ACHN (cell line): ENCODE measurements around the gene TRIM47.

Experiments
- DNase-seq: peaks from one replicate; pipeline ENCODE4 v3.0.0-alpha.2; 2015
- in situ Hi-C: cut with HindIII; loops from 2 replicates; pipeline ENCODE4 v1.10.0; 2017; ENCODE audit warnings: low sequenced_read_pairs, low pct_ligation_motif_present, low pct_unique_long_range_greater_than_20kb

Gene TRIM47, protein sequence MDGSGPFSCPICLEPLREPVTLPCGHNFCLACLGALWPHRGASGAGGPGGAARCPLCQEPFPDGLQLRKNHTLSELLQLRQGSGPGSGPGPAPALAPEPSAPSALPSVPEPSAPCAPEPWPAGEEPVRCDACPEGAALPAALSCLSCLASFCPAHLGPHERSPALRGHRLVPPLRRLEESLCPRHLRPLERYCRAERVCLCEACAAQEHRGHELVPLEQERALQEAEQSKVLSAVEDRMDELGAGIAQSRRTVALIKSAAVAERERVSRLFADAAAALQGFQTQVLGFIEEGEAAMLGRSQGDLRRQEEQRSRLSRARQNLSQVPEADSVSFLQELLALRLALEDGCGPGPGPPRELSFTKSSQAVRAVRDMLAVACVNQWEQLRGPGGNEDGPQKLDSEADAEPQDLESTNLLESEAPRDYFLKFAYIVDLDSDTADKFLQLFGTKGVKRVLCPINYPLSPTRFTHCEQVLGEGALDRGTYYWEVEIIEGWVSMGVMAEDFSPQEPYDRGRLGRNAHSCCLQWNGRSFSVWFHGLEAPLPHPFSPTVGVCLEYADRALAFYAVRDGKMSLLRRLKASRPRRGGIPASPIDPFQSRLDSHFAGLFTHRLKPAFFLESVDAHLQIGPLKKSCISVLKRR

DNA sequence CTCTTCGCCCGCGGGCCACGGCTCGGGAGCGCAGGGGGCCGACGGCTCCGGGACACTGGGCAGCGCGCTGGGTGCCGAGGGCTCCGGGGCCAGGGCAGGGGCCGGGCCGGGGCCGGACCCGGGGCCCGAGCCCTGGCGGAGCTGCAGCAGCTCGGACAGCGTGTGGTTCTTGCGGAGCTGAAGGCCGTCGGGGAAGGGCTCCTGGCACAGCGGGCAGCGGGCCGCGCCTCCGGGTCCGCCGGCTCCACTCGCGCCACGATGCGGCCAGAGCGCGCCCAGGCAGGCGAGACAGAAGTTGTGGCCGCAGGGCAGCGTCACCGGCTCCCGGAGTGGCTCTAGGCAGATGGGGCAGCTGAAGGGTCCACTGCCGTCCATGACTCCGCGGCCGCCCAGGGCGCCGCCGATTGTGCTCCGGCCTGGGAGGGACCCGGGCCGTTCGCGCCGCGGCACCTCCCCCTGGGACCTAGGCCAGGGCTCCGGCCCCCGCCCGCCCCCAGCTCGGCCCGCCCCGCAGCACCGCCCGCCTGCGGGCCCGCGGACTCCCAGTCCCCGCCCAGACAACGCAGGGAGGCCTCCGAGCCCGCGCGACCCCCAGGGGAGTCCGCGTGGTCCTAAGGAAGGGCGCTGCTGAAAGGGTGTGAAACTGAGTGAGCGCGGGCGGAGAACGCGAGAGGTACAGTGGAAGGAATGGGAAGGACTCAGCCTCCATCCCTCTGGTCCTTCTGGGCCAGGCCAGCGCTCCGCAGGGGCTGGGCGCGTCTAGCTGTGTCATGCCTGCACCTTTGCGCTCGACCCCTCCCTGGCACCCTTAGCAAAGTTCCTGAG, at the start of gene TRIM47:
TRIM47 (minus strand) TSS at position 408 of the 825 bp plus-strand sequence; CDS start at position 375, 33 bp downstream.
- peak; percentile 69 for DNase-seq
- in situ Hi-C loops: no loop called here

DNA sequence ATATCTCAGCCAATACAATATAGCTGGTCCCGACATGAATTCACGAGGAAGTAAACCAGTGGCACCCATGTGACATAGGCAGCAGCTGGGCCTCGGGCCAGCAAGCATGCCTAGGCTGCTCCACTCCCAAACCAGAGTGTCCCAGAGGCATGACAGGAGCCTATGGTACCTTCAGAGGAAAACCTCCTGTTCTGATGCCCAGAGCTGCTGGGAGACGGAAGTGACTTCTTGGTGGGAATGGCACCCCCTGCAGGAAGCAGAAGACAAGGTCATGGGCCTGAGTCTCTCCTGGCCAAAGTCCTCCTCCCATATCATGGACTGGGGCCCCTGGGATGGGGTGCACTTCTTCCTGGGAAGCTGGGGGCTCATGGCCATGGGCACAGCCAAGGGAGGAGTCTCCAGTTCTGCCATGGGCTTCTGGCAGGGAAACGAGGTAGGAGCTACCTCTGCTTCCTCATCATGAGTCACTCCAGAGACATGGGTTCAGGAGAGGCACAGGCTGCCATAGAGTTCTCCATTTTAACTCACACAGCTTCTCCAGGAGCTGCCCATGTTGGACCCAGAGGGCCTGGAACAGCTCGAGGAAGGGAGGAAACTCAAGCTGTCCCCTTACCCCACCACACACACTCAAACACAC, 49.0 kb upstream of the TRIM47 start:
- peak; percentile 19 for DNase-seq

DNA sequence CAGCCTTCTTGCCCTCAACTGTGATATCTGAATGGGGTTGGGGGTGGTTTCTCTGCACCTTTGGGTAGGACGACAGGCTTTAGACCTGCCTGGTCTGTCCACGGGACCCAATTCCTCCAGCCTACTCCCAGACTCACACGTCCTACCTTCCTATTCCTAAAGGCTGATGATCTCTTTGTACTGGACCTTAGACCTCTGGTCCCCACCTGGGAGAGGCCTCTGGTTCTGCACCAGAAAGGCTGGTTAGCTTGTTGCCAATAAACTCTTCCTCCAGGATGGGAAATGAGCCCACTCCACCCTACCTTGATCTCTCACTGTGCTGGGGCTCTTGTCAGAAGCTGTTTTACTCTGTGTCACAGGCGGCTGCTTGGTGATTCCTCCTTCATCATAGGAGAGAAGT, 48.1 kb upstream of the TRIM47 start:
- DNase-seq: no peak
- in situ Hi-C loops: no loop called here

More for the DNA sequence above, 49.0 kb upstream of the TRIM47 start:
- in situ Hi-C loops: no loop called here

DNA sequence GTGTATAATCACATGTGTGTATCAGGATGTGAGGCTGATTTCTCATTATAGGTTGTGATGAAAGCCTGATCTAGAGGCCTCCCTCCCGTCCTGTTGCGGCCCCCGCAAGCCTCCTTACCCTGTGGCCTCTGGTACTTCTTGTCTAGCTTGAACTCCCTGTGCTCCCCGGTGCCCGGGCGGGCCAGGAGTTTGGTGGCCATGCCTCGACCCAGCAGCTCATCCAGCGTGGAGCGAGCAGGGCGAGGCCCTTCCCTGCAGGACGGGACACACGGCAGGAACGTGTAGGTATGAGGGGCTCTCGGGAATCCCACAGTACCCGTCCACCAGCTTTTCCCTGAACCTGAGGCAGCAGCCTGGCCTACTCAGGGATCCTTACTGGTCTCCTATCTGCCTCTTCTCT, 47.5 kb upstream of the TRIM47 start:
- in situ Hi-C loops: no loop called here
- no peak for DNase-seq

DNA sequence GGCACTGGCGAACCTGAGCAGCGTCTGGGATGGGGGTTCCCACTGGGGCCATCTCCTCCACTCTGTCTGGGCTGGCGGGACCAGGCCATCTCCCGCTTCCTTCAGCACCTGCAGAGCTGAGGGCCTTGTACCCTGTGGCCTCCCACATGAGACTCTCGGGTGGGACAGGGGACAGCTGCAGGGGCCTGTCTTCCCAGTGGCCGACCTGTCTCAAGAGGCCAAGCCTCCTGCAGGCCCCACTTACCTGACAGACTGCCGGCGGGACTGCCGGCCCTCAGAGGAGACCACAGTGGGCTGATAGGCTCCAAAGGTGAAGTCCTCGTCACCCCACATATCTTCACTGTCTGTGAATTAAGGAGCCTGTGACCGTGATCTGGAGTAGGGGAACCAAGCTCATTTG, 46.7 kb upstream of the TRIM47 start:
- in situ Hi-C loops: no loop called here
- no peak for DNase-seq

DNA sequence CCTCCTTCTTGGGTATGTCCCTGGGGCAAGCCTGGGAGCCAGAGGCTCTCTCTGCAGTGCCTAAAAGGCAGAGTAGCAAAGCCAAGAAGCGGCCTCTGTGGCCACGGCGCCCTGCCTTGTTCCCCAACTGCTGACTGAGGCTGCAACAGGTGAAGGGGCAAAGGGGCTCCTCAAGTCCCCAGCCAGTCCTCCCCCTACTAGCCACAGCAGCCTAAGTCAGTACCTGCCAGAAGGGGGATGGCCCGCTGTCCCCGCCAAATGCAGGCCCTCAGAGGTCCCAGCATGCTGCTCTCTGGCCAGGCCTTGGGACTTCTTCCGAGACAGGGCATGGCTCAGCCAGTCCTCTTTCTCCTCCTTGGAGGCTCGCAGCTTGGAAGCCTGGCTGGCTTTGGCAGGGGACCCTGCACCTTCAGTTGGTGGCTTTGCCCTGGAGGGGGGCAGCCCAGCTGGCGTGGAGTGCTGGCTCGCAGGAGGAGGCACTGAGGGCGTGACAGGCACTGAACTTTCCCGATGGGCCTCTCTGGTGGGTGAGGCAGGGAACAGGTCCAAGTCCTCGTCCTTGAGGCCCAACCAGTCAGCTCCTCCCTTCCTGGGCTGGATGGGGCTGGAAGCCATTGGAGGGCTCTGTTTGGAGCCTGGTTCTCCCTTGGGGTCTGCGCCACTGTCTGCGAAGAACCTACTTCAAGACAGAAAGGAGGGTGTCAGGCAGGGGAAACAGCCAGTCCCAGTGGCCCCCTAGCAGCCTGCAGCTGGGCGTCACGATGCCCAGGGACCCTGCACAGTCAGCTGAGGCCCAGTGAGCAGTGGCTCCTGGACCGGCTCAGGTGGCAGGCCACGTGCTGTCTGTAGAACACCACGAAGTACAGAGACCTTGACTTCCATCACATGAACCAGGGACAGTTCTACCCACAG, 44.8 kb upstream of the TRIM47 start:
- in situ Hi-C loops: no loop called here

DNA sequence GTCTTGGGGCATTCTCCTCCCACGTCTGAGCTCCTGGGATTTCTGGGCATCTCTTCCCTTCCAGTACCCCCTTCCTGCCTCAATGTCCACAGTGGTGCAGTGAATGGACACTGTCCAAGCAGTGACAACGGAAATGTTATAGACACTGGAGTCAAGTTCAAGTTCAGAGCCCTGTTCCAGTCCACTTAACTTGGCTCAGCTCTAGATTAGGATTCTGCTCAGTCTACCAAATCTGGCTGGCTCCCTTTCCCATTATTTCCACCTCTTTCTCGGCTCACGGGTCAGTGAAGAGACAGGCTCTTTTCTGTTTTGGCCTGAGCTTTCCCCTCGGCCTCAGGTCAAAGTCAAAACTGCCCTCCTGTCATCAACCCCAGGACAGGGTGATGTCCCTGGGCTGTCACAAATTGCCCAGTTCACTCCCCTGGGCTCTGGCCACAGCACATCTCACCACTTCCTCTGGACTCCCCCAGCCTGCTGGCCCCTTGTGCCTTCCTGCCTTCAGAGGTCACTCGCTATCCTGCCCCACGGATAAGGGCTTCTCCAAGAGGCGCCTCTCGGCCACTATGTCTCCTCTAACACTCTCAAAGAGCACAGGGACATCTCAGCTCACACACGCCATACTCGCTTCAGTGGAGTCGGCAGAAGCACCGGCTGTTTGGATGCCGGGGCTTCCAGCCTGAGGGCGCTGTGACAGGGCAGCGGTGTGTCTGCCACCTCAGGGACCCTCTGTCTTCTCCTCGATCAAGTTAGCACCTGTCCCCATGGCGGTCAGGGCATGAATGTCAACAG, 44.0 kb upstream of the TRIM47 start:
- no peak for DNase-seq

More for the DNA sequence above, 44.8 kb upstream of the TRIM47 start:
- no peak for DNase-seq

DNA sequence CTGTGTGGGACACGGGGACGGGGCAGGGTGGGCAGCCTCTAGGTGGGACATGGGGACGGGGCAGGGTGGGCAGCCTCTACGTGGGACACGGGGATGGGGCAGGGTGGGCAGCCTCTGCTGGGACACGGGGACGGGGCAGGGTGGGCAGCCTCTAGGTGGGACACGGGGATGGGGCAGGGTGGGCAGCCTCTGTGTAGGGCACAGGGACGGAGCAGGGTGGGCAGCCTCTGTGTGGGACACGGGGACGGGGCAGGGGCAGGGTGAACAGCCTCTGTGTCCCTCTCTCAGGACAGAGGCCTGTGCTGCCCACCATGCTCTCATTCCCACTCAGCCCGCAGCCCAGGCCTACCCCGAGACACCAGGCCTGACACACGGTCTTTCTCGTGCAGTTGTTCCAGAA, 43.2 kb upstream of the TRIM47 start:
- DNase-seq: no peak
- in situ Hi-C loops: no loop called here

More for the DNA sequence above, 44.0 kb upstream of the TRIM47 start:
- in situ Hi-C loops: no loop called here

DNA sequence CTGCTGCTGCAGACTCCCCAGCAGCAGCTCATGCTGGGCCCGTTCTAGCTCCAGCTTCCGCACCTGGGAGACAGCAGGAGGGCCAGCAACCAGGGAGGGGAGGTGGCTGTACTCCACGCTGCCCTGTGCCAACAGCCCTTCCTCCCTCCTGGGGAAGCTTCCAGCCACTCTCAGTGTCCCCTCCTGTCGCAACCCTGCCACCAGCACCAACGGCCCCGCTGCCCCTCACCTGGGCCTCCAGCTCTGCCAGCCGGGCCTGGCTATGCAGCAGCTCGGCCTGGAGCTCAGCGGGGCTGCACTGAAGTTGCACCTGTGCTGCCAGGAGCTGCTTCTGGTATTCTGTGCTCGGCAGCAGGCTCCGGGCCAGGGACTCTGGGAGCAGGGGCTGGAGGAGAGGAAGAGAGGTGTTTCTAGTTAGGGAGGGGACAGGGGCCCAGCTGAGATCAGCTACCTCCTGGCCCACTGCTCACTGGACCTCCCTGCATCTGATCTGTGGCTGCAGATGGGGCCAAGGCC, 41.7 kb upstream of the TRIM47 start:
- no peak for DNase-seq
- in situ Hi-C loops: no loop called here

DNA sequence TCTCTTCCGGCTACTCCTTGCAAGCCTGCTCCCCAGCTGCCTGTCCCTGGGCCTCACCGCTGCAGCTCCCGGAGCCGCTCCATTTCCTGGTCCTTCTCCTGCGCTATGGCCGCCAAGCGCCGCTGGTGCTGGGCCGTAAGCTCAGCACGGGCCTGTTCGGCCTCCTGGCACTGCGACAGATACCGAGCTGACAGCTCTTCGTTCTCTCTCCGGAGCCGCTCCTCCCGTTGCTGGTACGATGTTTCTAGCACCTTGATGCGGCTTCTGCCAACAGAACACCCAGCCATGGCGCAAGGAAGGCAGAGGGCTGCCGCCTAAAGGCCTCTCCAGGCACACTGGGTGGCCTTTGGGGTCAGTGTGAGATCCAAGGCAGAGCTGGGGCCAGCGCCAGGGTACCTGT, 41.2 kb upstream of the TRIM47 start:
- DNase-seq: no peak
- in situ Hi-C loops: no loop called here

DNA sequence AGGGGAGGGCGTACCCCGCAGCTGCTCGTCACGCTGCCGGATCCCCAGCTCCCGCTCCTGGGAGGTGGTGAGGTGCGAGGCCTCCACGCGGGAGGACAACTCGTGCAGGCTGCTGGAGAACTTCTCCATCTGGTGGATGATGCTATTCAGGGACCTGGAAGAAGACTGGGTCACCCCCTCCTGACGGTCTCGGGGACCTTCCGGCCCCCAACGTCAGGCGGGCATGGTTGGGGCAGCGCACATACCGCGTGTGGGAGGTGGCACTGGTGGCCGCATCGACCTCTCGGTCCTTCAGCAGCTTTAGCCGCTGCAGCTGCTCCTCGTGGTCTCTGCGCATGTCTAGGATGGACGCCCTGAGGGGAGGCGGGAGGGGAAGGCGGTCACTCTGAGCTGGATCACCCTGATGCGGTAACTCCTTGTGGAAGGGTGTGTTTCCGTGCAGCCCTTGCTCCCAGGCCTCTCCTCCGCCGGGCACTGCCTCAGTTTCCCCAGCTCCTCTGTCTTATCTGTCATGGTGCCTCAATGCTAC, 39.6 kb upstream of the TRIM47 start:
- no peak for DNase-seq
- in situ Hi-C loops: no loop called here

DNA sequence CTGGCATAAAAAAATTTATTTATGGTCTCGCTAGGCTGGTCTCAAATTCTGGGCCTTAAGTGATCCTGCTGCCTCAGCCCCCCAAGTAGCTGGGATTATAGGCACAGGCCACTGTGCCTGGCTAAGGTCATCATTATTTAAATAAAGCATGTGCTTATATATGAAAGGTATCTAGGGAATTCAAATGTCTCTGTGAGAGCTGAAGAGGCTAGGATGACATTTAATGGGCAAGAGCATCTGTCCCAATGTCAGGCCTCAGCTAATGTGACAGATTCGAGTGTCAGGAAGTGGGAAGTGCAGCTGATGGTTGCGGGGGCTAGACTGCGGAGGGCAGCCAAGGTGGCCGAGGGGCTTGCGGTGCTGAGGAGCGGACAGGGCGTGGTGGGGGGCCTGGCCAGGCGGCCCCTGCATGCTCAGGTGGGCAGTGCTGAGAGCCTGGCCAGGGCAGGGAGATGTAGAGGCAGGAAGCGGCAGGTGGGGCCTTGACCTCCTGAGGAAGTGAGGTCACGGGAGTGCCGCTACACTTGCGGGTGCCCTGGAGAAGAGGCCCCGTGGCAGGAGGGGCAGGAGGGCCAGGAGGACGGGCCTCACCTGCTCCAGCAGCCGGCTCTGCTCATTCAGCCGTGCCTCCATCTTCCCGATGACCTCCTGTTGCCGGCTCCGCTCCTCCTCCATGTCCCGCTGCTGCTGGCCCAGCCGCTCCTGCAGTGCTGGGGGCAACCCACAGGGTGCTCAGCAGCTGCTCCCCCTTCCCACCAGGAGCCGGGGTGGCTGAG, 38.9 kb upstream of the TRIM47 start:
- DNase-seq: no peak
- in situ Hi-C loops: no loop called here

DNA sequence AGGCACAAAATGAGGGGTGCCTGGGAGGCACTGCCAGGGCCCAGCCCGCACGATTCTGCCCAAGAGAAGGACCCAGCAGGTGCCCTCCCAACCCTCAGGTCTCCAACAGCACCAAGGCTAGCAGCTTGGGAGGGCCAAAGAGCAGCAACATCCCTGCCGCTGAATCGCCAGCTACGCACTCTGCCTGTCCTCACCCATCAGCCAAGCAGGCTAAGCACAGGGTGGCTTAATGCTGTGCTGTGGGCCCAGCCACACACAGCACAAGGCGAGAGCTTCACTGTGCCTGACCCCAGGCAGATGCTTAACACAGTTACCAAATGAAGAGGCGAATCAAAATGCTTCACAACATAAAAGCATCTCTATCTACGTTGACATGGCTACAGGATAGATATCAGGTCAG, 36.9 kb upstream of the TRIM47 start:
- DNase-seq: no peak
- in situ Hi-C loops: no loop called here

DNA sequence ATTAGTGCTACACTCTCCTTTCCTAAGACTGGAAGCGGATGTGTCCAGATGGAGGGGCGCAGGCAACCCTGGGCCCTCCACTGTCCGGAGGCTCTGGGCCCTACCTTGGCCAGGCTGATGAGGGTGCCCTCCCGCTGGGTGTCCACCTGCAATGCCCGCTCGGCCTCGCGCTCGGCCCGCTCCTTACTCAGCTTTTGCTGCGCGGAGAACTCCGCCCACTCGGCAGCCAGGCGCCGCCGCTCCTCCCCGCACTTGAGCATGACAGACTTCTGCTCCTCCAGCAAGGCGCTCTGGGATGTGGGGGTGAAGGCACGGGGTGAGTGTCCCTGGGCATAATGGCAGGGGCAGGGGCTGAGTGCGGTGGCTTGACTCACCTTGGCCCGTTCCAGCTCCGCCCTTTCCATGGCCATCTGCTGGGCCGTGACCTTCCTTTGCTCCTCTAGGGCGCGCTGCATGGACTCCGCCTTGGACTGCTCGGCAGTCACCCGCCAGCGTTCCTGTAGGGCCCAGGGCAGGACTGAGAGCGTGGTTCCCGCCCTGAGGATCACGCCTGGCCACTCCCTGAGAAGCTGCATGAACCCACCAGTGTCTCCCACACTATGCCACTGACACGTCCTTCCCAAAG, 36.4 kb upstream of the TRIM47 start:
- in situ Hi-C loops: no loop called here
- DNase-seq: no peak

DNA sequence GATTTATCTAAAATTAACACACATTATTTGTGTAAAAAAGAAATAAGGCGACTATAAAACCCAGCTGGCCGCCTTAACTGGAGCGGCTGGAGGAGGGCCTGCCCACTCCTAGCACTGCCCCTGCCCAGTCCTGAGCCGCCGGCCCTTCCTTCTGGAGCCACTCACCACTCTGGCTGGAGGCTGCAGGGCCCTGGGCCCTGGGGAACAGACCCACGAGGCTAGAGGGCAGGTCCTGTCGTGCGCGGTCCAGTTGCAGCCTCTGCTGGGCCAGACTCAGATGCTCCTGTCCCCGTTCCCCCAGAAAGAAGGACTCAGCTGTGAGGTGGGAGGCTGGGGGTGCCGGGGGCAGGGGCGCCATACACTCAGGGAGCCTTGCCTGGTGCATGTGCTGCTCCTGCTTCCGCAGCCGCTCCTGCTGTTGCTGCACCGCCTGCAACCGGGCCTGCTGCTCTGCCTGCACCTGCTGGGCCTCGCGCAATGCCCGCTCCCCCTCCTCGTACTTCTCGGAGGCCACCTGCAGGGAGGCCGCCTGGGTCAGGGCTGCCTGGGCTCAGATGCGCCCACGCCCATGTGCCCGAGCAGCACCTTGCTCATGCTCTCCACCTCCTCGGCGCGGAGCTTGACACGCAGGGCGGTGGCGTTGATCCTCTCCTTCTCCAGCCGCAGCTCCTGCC, 35.3 kb upstream of the TRIM47 start:
- in situ Hi-C loops: no loop called here
- DNase-seq: no peak
